ENCODE data around the gene NAV1. TPM values are rescaled to one million over a fixed set of nuclear protein-coding genes. Genes with fewer than 3 reads are reported as not detected.

NAV1 gene
- total and polyA plus RNA-seq, 9 of the 15 experiments (the other 6 are each of a cell fraction or from before 2014, with no cell fraction given), result 0.91 to 16.8 (median 3.2) TPM

DNA sequence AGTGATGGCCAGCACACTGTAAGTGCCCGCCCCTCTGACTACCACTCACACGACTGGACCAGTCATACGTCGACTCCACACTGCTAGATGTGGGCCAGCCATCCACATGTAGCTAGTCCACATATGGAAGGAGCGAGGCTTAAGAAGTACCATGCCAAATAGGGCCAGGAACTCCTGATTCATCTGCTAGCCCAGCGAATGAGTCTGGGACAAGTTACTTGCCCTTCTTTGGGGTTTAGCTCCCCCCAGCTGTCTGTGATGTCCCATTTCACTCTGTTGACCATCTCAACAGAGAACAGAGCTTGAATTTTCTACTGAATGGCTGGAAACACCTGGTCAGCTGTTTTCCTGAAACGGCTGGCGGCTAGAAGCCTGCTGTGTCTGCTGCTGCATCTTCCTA, 37.8 kb upstream of the NAV1 start:
- H3K79me2 ChIP-seq (ENCODE audit: control insufficient read depth, insufficient read depth, low read length), result no peaks in the 10 kb centered on the region

More for the DNA sequence above, 37.8 kb upstream of the NAV1 start:
- no peak overlapping the region for H3K27ac ChIP-seq (ENCODE audit: extremely low read depth, low read depth, low read length)
- H3K9ac ChIP-seq (ENCODE audit: insufficient read depth in 1 of 2, low read depth in 2 of 2, low read length in 2 of 2), result no peak overlapping the region
- ChIA-PET POLR2A (interaction anchor here (1.1 to 3.4 kb wide), 5 partner anchors 8 to 65 kb away, joined by 3 to 14 read pairs (median 4); no protein-coding TSS in a partner anchor), CTCF (ENCODE audit: low intra/inter-chr PET ratio) (no interaction called here)
- no peaks in the 10 kb centered on the region for H4K20me1 ChIP-seq (replicated peaks; ENCODE audit: control insufficient read depth, insufficient read depth, low read length)
- no peak for ATAC-seq
- H3K9me1 ChIP-seq (ENCODE audit: control insufficient read depth, insufficient read depth, low read length), result no peaks in the 10 kb centered on the region
- no TSS peak for BruUV-seq (replicated peaks)
- no peak for TF ChIP-seq GATAD2A (IDR thresholded peaks at IDR 0.05)
- TF ChIP-seq, protein P1, sequence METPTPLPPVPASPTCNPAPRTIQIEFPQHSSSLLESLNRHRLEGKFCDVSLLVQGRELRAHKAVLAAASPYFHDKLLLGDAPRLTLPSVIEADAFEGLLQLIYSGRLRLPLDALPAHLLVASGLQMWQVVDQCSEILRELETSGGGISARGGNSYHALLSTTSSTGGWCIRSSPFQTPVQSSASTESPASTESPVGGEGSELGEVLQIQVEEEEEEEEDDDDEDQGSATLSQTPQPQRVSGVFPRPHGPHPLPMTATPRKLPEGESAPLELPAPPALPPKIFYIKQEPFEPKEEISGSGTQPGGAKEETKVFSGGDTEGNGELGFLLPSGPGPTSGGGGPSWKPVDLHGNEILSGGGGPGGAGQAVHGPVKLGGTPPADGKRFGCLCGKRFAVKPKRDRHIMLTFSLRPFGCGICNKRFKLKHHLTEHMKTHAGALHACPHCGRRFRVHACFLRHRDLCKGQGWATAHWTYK (CRISPR knock-in tag; IDR thresholded peaks at IDR 0.05), result no peak
- no peak for TF ChIP-seq NR2C1 (IDR thresholded peaks at IDR 0.05)
- no peak for TF ChIP-seq NR2C1 (tag; IDR thresholded peaks at IDR 0.05)
- TF ChIP-seq KLF16 (IDR thresholded peaks at IDR 0.05), result no peak
- TF ChIP-seq ELF4 (CRISPR knock-in tag; IDR thresholded peaks at IDR 0.05), result no peak
- no peak for TF ChIP-seq SNIP1 (IDR thresholded peaks at IDR 0.05; ENCODE audit: low read depth)
- TF ChIP-seq RBM39 (optimal IDR thresholded peaks at IDR 0.05; ENCODE audit: low read depth, low read length), result no peak
- no peak for TF ChIP-seq CCNT2 (IDR thresholded peaks at IDR 0.05; ENCODE audit: borderline replicate concordance, extremely low read depth, insufficient read length, low read depth, low read length)
- no peak for TF ChIP-seq HMG20B (CRISPR knock-in tag; IDR thresholded peaks at IDR 0.05)
- no peak for TF ChIP-seq MCM7 (IDR thresholded peaks at IDR 0.05)
- TF ChIP-seq CBX3 (IDR thresholded peaks at IDR 0.05; ENCODE audit: borderline replicate concordance in 1 of 2, low read length in 2 of 2), result no peak
- TF ChIP-seq, protein P2, sequence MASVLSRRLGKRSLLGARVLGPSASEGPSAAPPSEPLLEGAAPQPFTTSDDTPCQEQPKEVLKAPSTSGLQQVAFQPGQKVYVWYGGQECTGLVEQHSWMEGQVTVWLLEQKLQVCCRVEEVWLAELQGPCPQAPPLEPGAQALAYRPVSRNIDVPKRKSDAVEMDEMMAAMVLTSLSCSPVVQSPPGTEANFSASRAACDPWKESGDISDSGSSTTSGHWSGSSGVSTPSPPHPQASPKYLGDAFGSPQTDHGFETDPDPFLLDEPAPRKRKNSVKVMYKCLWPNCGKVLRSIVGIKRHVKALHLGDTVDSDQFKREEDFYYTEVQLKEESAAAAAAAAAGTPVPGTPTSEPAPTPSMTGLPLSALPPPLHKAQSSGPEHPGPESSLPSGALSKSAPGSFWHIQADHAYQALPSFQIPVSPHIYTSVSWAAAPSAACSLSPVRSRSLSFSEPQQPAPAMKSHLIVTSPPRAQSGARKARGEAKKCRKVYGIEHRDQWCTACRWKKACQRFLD (CRISPR knock-in tag; IDR thresholded peaks at IDR 0.05), result no peak
- TF ChIP-seq, protein P3, sequence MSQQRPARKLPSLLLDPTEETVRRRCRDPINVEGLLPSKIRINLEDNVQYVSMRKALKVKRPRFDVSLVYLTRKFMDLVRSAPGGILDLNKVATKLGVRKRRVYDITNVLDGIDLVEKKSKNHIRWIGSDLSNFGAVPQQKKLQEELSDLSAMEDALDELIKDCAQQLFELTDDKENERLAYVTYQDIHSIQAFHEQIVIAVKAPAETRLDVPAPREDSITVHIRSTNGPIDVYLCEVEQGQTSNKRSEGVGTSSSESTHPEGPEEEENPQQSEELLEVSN (IDR thresholded peaks at IDR 0.05; ENCODE audit: borderline replicate concordance in 1 of 2, extremely low read depth in 1 of 2, insufficient read depth in 1 of 2, insufficient read length in 1 of 2, low read depth in 1 of 2, low read length in 1 of 2, poor library complexity in 1 of 2, severe bottlenecking in 1 of 2), result no peak
- no peak for TF ChIP-seq NONO (IDR thresholded peaks at IDR 0.05; ENCODE audit: low read depth in 2 of 2, low read length in 1 of 2)
- TF ChIP-seq MTA3 (IDR thresholded peaks at IDR 0.05; ENCODE audit: borderline replicate concordance), result no peak
- no peak overlapping the region for H2AFZ ChIP-seq (ENCODE audit: low read depth, low read length)
- H3K36me3 ChIP-seq (ENCODE audit: control insufficient read depth, insufficient read depth, low read length), result no peaks in the 10 kb centered on the region
- no peaks in the 10 kb centered on the region for H3K9me3 ChIP-seq (replicated peaks; ENCODE audit: control insufficient read depth, insufficient read depth, low read depth, low read length)
- H3K27me3 ChIP-seq (ENCODE audit: control insufficient read depth in 2 of 2, insufficient read depth in 2 of 2, low read length in 2 of 2), result peaks cover 0 to 20% of the 10 kb centered on the region in 2 experiments; a peak in 1 of 5 replicates
- no peak for DNase-seq (ENCODE audit: extremely low read depth in 1 of 4, low spot score in 3 of 4)
- H3K4me1 ChIP-seq (replicated peaks in 1 of 2; ENCODE audit: control insufficient read depth in 2 of 2, insufficient read depth in 2 of 2, low read length in 2 of 2), result peaks cover 0 to 9% of the 10 kb centered on the region in 2 experiments; a peak in 3 of 5 replicates
- in situ Hi-C loops (cut with MboI) (no loop called here), intact Hi-C loops (cut with micrococcal nuclease) (no loop called here)
- no peak overlapping the region for H3K4me3 ChIP-seq
- 49% methylated on average over 8 of the region's 8 CpGs for WGBS (ENCODE audit: insufficient coverage, low coverage, missing lambda C conversion rate)
- FAIRE-seq, result peak; percentile 6
- no peak overlapping the region for H3K4me2 ChIP-seq (ENCODE audit: insufficient read depth, low read length)

All from K562 (cell line).